ENCODE results near the gene TBX2. TPM values are rescaled to one million over a fixed set of nuclear protein-coding genes. Genes with fewer than 3 reads are reported as not detected.

TBX2 gene
- total RNA-seq, 2 donors from 2014 or later, result 5.0 to 5.3 TPM

GRCh38 chr17:61406971-61407911 is 7.6 kb downstream of the TBX2 start:
- no peak for DNase-seq
- H3K27me3 ChIP-seq, result peaks cover 79% of the 10 kb centered on the region
- H3K27ac ChIP-seq, result no peak overlapping the region
- H3K9ac ChIP-seq (ENCODE audit: low read depth in 2 of 2, low read length in 2 of 2), result peak overlapping the region in 1 of 2 donors; percentile 1
- intact Hi-C loops (cut with DNase I), result no loop called here
- H3K9me3 ChIP-seq, result no peaks in the 10 kb centered on the region
- peaks cover 5% of the 10 kb centered on the region for H3K4me1 ChIP-seq
- no peak overlapping the region for H3K4me3 ChIP-seq
- TF ChIP-seq CTCF (IDR thresholded peaks at IDR 0.05), result no peak
- no peaks in the 10 kb centered on the region for H3K36me3 ChIP-seq

- Histone ChIP-seq H3K27ac (no peak overlapping the region), H3K4me3 (no peak overlapping the region), H3K27me3 (peaks cover 78% of the 10 kb centered on the region)
Observed at GRCh38 chr17:61408151-61409041, 8.8 kb downstream of the TBX2 start.

GRCh38 chr17:61409301-61410112 is 9.9 kb downstream of the TBX2 start:
- Histone ChIP-seq H3K9ac (ENCODE audit: low read depth in 2 of 2, low read length in 2 of 2) (peak overlapping the region in 1 of 2 donors; percentile 39), H3K27ac (peak overlapping the region; percentile 49), H3K9me3 (no peaks in the 10 kb centered on the region), H3K4me3 (peak overlapping the region; percentile 45), H3K27me3 (peaks cover 67% of the 10 kb centered on the region), H3K4me1 (peaks cover 5% of the 10 kb centered on the region), H3K36me3 (no peaks in the 10 kb centered on the region)
- TF ChIP-seq CTCF (IDR thresholded peaks at IDR 0.05), result peak; percentile 11
- intact Hi-C loops (cut with DNase I), result no loop called here
- DNase-seq, result peak; percentile 48

More at GRCh38 chr17:61408151-61409041, 8.8 kb downstream of the TBX2 start:
- no peak for TF ChIP-seq CTCF (IDR thresholded peaks at IDR 0.05)
- peaks cover 5% of the 10 kb centered on the region for H3K4me1 ChIP-seq
- DNase-seq, result no peak
- no peaks in the 10 kb centered on the region for H3K36me3 ChIP-seq
- peak overlapping the region in 1 of 2 donors; percentile 62 for H3K9ac ChIP-seq (ENCODE audit: low read depth in 2 of 2, low read length in 2 of 2)
- H3K9me3 ChIP-seq, result no peaks in the 10 kb centered on the region
- intact Hi-C loops (cut with DNase I), result no loop called here

- Histone ChIP-seq H3K36me3 (no peaks in the 10 kb centered on the region), H3K4me1 (peaks cover 5% of the 10 kb centered on the region), H3K9me3 (no peaks in the 10 kb centered on the region), H3K27ac (peak overlapping the region; percentile 49), H3K4me3 (peak overlapping the region; percentile 49), H3K9ac (ENCODE audit: low read depth in 2 of 2, low read length in 2 of 2) (peak overlapping the region; percentile 19 to 84), H3K27me3 (peaks cover 58% of the 10 kb centered on the region)
- intact Hi-C loops (cut with DNase I), result no loop called here
- TF ChIP-seq CTCF (IDR thresholded peaks at IDR 0.05), result peak; percentile 46
- DNase-seq, result peak; percentile 81
Observed at GRCh38 chr17:61410141-61411010, 10.7 kb downstream of the TBX2 start.

Data from colonic mucosa (tissue), 4 donors.